Calu3 (cell line): ENCODE measurements around the gene CTSZ. TPM values are rescaled to one million over a fixed set of nuclear protein-coding genes. Genes with fewer than 3 reads are reported as not detected.

Experiments used
- BruUV-seq: library from RNA; stranded (reverse); fragments of 400-500 nt; replicated peaks from 2 replicates; lab custom pipeline; 2021; lab: Mats Ljungman, UMichigan
- CTCF ChIA-PET: fragments of 300-600 bp; sonication (Branson Sonifier 250); formaldehyde crosslinking; loops from one replicate; lab custom pipeline; 2022; ENCODE audit warnings: antibody characterized with exemption; lab: Charles Lee
- DNase-seq: peaks from one replicate; pipeline ENCODE4 v3.0.0; 2022
- H3K27ac Mint-ChIP-seq: one replicate; pipeline ENCODE4 v1.8.0; 2022; ENCODE audit warnings: mixed read lengths; ENCODE audit not compliant: unreplicated experiment
- H3K27me3 Mint-ChIP-seq: one replicate; pipeline ENCODE4 v1.8.0; 2022; ENCODE audit warnings: mixed read lengths; ENCODE audit not compliant: unreplicated experiment
- H3K36me3 Mint-ChIP-seq: one replicate; pipeline ENCODE4 v1.8.0; 2022; ENCODE audit warnings: mild to moderate bottlenecking, moderate library complexity, mixed read lengths; ENCODE audit not compliant: insufficient read depth, unreplicated experiment
- H3K4me1 Mint-ChIP-seq: one replicate; pipeline ENCODE4 v1.8.0; 2022; ENCODE audit warnings: mild to moderate bottlenecking, low read depth, mixed read lengths; ENCODE audit not compliant: unreplicated experiment
- H3K4me3 Mint-ChIP-seq: one replicate; pipeline ENCODE4 v1.8.0; 2022; ENCODE audit warnings: mild to moderate bottlenecking, low read depth, moderate library complexity, mixed read lengths; ENCODE audit not compliant: unreplicated experiment
- H3K9me3 Mint-ChIP-seq: one replicate; pipeline ENCODE4 v1.8.0; 2022; ENCODE audit warnings: low read depth, mixed read lengths; ENCODE audit not compliant: unreplicated experiment
- intact Hi-C: fragments of 100-400 bp; cut with micrococcal nuclease; formaldehyde crosslinking; loops from one replicate; pipeline ENCODE4 v1.10.0; 2022; ENCODE audit not compliant: unreplicated experiment
- total RNA-seq: library from RNA; stranded (reverse); gene quantifications from 2 replicates; pipeline ENCODE4 v1.2.3, GENCODE V29; 2022
- TF ChIP-seq, protein P1 (sequence below): fragments of 200-600 bp; IDR thresholded peaks from one replicate; pipeline ENCODE4 v1.8.0; 2022; ENCODE audit warnings: antibody characterized with exemption; ENCODE audit not compliant: unreplicated experiment

Gene CTSZ
- total RNA-seq, 1 experiment from 2014 or later, result 183 TPM

DNA sequence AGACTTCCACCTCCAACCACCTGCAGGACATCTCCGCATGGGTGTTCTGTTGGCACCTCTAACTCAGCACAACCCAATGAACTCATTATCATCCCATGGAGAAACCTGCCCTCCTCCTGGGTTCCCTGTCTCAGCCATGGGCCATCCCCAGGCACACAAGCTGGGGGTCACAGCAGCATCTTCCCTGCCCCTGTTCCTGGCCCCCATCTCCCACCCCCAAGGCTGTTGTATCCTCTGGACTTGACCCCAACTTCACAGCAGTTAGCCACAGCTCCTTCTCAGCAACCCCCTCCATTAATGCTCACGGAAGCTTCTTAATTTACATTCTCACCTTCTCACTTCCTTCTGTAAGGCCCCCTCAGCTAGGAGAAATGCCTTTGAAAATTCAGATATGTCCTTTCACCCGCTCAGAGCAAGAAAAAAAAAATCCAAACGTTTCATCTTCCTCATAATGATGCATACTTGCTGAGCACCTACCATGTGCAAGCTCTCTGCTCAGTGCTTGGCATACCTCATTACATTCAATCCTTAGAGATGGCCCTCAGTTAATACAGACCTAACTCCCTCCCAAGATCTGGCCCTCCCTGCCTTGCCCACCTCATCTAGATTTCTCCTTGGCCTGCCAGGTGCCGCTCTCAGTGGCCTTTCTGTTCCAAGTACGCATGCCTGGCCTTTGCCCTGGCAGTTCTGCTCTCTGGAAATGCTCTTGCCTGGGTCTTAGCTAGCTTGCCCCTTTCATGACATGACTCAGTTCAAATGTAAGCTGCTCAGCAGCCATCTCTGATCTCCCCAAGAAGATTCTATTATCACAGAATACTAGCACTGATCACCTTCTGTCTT, 28.5 kb downstream of the CTSZ start:
- no TSS peak for BruUV-seq
- DNase-seq, result no peak
- H3K4me3 Mint-ChIP-seq, result no peak overlapping the region
- peaks cover 2% of the 10 kb centered on the region for H3K9me3 Mint-ChIP-seq
- TF ChIP-seq, protein P1, sequence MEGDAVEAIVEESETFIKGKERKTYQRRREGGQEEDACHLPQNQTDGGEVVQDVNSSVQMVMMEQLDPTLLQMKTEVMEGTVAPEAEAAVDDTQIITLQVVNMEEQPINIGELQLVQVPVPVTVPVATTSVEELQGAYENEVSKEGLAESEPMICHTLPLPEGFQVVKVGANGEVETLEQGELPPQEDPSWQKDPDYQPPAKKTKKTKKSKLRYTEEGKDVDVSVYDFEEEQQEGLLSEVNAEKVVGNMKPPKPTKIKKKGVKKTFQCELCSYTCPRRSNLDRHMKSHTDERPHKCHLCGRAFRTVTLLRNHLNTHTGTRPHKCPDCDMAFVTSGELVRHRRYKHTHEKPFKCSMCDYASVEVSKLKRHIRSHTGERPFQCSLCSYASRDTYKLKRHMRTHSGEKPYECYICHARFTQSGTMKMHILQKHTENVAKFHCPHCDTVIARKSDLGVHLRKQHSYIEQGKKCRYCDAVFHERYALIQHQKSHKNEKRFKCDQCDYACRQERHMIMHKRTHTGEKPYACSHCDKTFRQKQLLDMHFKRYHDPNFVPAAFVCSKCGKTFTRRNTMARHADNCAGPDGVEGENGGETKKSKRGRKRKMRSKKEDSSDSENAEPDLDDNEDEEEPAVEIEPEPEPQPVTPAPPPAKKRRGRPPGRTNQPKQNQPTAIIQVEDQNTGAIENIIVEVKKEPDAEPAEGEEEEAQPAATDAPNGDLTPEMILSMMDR, result no peak
- H3K27ac Mint-ChIP-seq, result no peak overlapping the region
- intact Hi-C loops, result no loop called here
- CTCF ChIA-PET, result interaction anchor here (1.0 kb wide), 1 partner anchor 30 kb away, joined by 3 read pairs; no protein-coding TSS in a partner anchor
- H3K36me3 Mint-ChIP-seq, result peaks cover 31% of the 10 kb centered on the region
- H3K4me1 Mint-ChIP-seq, result peaks cover 13% of the 10 kb centered on the region
- H3K27me3 Mint-ChIP-seq, result no peaks in the 10 kb centered on the region

DNA sequence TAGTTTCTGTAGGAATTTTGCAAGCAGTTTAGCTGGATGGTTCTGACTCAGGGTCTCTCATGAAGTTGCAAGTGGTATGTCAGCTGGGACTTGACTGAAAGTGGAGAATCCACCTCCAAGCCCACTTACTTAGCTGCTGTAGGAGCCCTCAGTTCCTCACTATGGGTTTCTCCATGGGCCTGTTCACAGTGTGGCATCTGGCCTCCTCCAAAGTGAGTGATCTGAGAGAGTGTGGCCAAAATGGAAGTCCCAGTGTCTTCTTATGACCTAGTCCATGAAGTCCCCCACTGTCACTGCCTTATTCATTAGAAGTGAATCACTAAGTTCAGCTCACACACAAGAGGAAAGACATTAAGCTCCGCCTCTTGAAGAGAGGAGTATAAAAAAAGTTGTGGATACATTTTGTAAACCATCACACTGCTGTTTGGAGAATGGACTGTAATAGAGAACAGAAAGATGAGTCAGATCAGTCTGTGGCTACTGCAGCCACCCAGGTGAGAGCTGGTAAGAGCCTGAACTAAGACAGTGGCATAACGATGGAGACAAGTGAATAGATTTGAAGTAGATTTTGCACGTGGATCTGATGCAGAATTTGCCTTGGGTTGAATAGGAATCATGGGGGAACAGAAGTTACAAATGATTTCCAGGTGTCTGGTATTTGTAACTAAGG, 30.9 kb downstream of the CTSZ start:
- Mint-ChIP-seq H3K36me3 (peaks cover 10% of the 10 kb centered on the region), H3K9me3 (peaks cover 2% of the 10 kb centered on the region), H3K4me1 (no peaks in the 10 kb centered on the region), H3K4me3 (no peak overlapping the region), H3K27me3 (no peaks in the 10 kb centered on the region), H3K27ac (no peak overlapping the region)
- BruUV-seq, result no TSS peak
- TF ChIP-seq, protein P1, result no peak
- no peak for DNase-seq
- CTCF ChIA-PET, result no interaction called here
- intact Hi-C loops, result no loop called here

DNA sequence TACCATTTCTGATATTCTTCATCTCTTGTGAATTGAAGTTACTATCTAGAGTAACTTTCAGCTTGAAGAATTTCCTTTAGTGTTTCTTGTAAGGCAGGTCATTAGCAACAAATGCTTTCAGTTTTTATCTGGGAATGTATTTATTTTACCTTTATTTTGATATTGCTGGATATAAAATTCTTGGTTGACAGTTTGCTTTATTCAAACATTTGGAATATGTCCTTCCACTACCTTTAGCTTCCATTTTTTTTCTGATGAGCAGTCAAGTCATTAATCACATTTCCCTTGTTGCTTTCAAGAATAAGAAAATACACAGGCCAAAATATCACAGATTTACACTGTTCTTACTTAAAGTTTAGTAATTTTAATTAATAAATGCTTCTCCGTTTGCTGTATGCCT, 31.7 kb downstream of the CTSZ start:
- H3K27me3 Mint-ChIP-seq, result peaks cover 1% of the 10 kb centered on the region
- no peaks in the 10 kb centered on the region for H3K4me1 Mint-ChIP-seq
- no peak overlapping the region for H3K4me3 Mint-ChIP-seq
- no peak for DNase-seq
- no TSS peak for BruUV-seq
- intact Hi-C loops, result no loop called here
- H3K36me3 Mint-ChIP-seq, result peaks cover 1% of the 10 kb centered on the region
- TF ChIP-seq, protein P1, result no peak
- H3K27ac Mint-ChIP-seq, result no peak overlapping the region
- CTCF ChIA-PET, result no interaction called here
- peaks cover 2% of the 10 kb centered on the region for H3K9me3 Mint-ChIP-seq

DNA sequence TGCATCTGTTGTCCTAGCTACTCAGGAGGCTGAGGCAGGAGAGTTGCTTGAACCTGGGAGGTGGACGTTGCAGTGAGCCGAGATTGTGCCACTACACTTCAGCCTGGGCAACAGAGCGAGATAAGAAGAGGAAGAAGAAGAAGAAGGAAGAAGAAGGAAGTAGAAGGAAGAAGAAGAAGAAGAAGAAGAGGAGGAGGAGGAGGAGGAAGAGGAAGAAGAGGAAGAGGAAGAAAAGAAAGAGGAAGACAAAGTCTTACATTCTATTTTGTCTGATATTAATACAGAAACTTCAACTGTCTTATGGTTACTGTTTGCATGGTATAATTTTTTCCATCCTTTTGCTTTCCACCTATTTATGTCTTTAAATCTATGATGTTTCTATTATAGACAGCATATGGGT, 33.2 kb downstream of the CTSZ start:
- TF ChIP-seq, protein P1, result no peak
- Mint-ChIP-seq H3K27ac (no peak overlapping the region), H3K27me3 (peaks cover 13% of the 10 kb centered on the region), H3K9me3 (peaks cover 6% of the 10 kb centered on the region), H3K4me1 (no peaks in the 10 kb centered on the region), H3K36me3 (no peaks in the 10 kb centered on the region), H3K4me3 (no peak overlapping the region)
- CTCF ChIA-PET, result no interaction called here
- DNase-seq, result no peak
- BruUV-seq, result no TSS peak
- intact Hi-C loops, result no loop called here
